HG03097 (cell line): ENCODE measurements around the gene NR1D1.

ENCODE experiments used
- ATAC-seq: cut with Tn5 transposase; IDR thresholded peaks from one replicate; pipeline ENCODE4 v1.9.1; 2021; ENCODE audit not compliant: unreplicated experiment, low FRiP score

The NR1D1 gene

DNA sequence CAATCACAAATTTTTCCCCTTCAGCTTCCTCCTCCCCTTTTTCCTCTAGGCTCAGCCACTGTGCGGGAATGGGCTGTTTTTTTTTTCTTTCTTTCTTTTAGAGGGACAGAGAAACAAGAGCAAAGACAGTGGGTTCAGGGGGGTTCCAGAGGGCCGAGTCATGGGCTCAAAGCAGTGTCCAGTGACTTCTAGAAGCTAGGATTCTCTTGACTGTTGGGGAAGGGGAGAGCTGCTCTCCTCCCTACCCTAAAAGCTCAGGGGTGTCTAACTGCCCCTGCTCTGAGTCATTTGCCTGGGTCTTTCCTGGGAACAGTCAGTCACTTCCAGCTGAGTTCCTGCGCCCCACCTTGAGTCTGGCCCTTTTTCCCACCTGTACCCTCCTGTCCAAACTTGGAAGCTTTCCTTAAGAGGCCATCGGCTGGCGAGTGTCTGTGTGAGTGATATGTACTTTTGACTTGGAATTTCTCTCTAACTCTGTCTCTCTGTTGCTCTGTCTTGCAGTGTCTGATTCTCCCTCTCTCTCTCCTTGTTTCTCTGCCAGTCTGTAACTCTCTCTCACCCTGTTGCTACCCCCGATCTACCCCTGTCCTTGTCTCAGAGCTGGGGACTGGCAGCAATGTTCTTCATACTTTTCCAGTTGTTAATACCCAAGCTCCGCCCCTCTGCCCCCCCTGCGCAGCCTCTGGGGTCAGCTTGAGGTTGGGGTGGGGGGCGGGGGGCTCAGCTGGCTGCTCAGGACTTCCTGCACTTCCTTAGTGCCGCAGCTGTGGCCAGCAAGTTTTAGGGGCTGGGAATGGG, 35.2 kb downstream of the NR1D1 start:
- ATAC-seq: no peak

DNA sequence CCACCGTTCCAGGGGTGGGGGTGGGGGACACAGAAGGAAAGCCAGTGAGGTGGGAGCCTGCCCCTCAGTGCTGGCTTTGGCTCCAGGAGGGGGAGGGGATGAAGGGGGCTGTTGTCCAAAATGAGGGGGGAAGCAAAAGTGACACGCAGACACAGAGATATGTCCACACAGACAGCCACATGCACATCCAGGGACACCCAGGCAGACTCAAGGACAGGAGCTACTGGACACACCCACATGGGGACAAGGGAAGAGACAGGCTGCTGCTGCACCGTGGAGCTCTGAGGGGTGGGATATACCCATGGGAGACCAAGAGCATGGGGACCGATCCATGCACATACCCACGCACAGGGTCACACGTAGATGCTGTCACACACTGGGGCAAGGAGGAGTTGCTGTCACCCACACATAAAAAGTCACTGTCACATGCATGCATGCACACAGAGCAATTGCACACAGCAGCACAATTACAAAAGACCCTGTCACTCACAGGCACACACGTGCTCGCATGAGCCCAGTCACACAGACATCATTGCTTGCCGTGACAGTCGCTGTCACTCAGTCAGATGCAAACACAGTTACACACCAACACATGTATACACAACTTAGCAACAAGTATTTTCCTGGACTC, 36.4 kb downstream of the NR1D1 start:
- no peak for ATAC-seq

DNA sequence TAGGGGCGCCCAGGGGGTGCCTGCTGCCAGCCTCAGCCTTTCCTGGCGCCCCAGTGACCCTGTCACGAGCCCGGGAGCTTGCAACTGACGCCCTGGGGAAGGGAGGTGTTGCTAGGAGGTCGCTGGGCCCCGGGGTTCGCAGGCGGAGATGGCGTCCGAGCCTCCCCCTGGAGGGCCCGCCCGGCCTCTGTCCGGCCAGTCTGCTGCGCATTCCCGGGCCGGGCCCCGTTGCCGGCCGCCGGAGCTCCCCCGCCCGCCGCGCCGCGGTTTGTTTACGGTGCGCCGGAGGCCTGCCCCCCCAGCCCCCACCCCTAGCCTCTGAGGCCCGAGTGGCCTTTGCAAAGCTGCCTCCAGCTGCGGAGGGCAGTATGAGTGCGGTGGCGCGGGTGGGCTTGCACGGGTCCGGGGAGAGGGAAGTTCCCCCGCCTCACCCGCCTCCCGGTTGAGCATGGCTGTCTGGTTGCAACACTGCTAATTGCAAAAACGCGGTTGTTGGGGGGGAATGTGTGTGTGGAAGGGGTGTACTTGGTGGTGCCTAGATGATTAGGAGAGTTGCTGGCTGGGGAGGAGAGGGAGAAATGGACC, 37.1 kb downstream of the NR1D1 start:
- peak; percentile 20 for ATAC-seq

DNA sequence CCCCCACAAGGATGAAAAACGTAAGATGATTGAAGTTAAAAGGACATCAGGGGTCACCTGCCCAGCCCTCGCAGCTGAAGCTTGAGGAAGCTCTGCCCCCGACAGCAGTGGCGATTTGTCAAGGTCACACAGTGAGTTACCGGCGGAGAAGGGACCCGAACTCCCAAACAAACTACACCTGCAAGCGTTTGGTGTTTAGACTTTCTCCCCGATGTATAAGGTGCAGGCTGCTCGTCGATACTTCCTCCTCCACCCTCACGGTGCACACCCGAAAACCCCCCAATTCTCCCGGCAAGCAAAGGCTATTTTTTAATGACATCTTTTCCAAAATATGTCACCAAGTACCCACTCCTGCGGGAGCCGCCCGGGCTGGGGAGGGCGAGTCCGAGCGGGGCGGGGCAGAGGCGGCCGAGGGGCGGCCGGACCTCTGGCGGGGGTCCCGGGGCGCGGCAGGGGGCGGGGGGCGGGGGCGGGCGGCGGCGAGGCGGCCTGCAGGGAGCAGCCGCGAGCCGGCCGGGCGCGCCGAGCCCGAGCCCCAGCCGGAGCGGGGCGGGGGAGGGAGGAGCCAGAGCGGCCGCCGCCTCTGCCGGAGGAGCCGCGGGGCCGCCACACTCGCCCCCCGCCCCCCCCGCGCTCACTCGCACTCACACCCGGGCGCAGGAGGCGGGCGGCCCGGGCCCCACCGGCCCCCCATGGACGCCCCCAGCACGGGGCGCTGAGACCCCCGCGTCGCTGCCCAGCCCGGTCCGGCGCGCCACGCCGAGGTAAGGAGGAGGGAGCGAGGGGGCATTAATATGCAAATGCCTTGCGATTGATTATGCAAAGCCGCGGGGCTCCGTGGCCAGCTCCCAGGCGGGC, 37.8 kb downstream of the NR1D1 start, which contains the start of gene THRA:
Gene THRA, plus strand, starts transcription at position 637 of the 858 bp plus-strand sequence. CDS start 11,524 bp downstream, outside the sequence.
- ATAC-seq: peak; percentile 44

DNA sequence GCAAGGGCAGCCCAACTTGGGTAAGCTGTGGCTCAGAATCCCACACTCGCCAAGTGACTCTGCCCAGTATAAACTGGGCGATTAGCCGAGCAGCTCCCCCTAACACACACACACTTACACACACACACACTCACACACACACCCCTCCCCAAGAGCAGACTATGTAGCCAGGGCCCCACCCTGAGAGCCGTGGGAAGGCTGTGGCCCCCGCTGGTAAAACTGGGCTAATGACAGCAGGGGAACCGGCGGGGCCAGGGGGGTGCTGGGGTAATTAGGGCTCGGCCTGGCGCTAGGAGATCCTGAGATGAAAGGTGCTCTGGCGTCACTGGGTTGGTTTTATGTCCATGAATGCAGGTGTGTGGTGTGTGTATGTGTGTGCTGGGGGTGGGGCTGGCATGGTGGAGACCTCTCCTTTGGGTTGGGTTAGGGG, 38.8 kb downstream of the NR1D1 start:
- no peak for ATAC-seq

DNA sequence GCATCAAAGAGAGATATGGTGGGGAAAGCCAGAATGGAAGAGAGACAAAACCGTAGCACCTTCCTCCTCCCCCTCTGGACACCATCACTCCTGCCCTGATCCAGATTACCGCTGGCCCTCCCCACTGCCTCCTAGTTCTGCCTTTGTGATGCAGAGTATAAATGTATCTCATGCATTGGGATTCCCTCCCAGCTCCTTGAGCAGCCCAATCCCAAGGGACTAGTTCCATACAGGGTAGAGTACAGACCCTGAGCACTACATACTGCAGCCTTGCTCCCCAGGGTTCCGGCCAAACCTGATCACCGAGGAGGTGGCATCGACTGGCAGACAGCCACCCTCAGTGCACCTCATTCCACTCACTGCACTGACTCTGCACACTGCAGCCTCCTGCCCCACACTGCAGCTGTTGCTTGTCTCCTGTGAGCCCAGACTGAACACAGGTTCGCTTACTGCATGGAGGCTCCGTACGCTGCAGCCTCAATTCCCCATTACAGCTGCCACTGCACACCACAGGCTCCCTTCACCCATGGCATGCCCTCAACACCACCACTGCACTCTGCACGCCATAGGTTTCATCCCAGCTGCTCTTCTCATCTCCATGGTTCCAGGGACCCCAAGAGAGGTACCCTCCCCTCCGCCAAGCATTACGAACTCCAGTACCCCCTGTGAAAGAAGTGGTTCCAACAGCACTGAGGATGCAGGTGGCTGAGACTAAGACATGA, 39.3 kb downstream of the NR1D1 start:
- ATAC-seq: no peak

DNA sequence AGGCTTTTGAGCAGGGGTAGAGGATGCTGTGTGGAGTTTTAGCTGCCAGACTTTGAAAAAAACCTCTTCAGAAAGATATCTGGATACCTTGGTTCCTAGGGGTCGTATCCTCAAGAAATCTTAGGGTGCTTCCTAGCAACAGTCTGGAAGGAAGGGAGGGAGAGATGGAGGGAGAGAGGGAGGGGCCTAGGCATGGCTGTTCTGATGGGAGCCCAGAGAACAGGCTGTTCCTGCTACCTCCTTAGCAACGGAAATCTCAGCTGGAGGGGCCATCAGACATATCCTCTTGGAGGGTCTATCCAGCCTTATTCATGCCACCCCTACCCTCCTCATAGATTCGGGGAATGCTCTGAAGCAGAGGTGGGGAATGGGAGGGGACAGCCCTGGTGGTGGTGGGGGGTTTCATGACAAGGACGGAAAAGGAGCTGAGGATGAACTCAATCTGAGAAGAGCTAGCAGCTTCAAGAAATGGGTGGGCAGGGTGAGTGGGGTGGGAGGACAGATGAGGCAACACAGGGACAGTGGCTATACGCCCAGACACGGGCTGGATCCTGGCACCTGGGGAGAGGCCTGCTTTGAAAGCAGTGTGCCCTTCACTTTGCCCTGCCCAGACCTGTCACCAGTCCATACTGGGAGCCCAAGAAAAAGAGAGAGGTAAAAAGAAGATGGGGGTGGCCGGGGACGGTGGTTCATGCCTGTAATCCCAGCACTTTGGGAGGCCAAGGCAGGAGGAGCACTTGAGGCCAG, 40.5 kb downstream of the NR1D1 start:
- no peak for ATAC-seq

DNA sequence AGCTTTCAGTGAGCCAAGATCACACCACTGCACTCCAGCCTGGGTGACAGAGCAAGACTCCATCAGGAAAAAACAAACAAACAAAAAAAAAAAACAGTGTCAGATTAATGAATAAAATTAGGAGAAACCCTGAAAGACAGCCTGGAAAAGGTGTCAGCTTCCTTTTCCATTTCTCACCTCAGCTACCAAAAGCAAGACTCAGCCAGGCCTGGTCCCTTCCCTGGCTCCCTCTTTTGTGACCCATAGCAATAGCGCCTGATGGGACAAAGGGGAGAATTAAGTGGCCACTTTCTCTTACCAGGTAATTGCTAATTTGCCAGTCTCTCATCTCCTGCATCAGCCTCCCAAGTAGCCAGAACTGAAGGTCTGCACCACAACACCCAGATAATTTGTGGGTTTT, 41.5 kb downstream of the NR1D1 start:
- no peak for ATAC-seq

DNA sequence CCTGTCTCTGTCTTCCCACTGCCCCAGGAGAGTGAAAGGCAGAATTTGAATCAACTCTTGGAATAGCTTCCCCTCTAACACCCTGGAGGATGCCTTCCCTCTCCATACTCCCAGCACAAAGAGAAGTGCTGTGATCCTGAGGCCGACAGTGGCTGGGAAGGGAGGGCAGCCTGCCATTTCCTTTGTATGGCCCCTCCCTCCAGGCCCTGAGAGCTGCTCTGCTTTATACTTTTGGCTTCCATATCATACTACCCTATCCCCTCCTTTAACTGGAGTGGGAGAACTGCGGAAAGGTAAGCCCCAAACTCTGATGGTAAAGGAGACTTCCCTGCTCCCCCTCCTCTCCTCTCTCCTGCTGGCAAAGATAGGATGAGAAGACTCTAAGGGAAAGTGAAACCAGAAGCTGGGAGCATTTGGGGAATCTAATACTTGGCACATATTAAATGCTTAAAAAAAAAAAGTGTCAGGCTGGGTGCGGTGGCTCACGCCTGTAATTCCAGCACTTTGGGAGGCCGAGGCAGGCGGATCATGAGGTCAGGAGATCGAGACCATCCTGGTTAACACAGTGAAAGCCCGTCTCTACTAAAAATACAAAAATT, 42.1 kb downstream of the NR1D1 start:
- ATAC-seq: no peak

DNA sequence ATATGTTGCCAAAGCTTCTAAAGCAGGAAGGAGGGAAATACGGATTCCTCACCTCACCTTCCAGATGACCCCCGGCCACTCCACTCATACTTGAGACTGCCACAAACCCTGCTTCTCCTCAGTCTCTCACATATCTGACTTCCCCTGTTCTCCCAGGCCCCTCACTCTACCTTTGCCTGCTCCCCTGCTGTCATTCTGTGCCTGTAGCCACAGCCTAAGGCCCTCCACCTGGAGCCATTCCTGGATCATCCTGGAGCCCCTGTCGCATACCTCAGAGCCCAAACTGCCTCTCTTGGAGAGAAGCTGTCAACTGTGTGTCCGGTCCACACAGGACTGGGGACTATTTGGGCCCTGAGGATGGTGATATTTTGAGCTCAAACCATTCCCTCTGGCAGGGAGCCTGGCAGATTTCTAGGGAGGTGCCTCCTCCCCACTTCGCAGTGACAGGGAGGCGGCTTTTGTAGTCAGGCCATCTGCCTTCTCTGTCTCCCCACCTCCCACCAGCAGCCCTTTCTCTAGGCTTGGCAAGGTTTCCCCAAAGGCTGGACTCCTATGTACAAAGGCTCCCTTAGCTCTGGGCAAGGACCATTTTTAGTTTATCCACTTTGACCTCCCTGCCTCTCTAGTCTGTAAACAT, 43.9 kb downstream of the NR1D1 start:
- ATAC-seq: no peak
